ENCODE results near the gene CDK11A. TPM values are rescaled to one million over a fixed set of nuclear protein-coding genes. Genes with fewer than 3 reads are reported as not detected.
"Not testable (repeated sequence)": the region's sequence is repeated elsewhere in the genome, so short reads cannot be mapped to it uniquely, and the experiment has no call there.

CDK11A gene
- total and polyA plus RNA-seq, 12 donors, result 11.6 to 88.3 (median 15.3) TPM

DNA sequence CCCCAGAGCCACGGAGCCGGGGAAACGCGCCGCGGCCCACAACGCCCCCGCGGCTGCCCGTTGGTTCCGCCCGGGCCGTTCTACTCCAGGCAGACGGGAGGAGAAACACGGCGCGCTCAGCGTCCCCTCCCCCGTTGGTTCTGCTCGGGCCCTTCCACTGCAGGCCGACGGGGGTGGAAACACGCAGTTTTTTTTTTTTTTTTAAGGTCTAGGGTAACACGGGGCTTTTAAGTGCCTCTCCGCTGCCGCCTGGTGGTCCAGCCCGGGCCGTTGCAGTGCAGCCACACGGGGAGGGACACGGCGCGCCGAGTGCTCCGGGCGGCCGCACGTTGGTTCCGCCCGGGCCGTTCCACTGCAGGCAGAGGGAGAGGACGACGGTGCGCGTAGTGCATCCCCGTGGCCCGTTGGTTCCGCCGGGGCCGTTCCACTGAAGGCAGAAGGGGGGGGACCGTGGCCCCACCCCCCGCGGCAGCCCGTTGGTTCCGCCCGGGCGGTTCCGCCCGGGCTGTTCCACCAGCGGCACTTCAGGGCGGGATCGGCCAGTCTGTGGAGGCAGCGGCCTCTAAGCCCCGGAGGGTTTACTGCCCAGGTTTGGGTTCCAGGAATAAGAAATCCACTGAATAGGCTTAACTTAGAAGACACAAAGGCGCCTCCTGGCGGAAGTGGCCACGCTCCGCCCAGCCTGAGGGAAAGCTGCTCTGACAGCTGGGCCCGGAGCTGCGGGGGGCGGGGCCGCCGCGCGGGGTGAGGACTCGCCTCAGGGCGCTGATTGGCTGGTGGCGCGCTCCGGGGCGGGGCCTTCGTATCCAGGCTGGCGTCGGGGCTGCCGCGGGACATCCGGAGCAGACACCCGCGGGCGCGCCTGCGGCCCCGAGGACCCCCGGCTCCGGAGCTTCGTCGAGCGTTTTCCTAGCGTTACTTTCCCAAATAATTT lies 31.2 kb downstream of the CDK11A start, which contains the start of gene SLC35E2B:
TSS of gene SLC35E2B (minus strand) at position 82 of the 934 bp plus-strand sequence. CDS start 16,096 bp downstream, outside the sequence.
- H3K27me3 ChIP-seq; intact Hi-C loops (cut with DNase I); H3K9me3 ChIP-seq: not testable (repeated sequence)
- peaks cover 0 to 24% (median 0%) of the 10 kb centered on the region in 9 donors for H3K4me1 ChIP-seq
- peak within 1 kb of the TSS; percentile 32 to 82 (median 66) for H3K4me3 ChIP-seq
- peaks cover 0 to 18% (median 0%) of the 10 kb centered on the region in 9 donors for H3K36me3 ChIP-seq
- H3K27ac ChIP-seq, result peak within 1 kb of the TSS; percentile 87 to 99 (median 96)
- ATAC-seq (peak; percentile 90 to 96 (median 94)), DNase-seq (peak; percentile 94 to 96)
- 0% methylated on average over 11 to 32 of the region's 98 CpGs for WGBS, 2 donors
- TF ChIP-seq, protein P1, sequence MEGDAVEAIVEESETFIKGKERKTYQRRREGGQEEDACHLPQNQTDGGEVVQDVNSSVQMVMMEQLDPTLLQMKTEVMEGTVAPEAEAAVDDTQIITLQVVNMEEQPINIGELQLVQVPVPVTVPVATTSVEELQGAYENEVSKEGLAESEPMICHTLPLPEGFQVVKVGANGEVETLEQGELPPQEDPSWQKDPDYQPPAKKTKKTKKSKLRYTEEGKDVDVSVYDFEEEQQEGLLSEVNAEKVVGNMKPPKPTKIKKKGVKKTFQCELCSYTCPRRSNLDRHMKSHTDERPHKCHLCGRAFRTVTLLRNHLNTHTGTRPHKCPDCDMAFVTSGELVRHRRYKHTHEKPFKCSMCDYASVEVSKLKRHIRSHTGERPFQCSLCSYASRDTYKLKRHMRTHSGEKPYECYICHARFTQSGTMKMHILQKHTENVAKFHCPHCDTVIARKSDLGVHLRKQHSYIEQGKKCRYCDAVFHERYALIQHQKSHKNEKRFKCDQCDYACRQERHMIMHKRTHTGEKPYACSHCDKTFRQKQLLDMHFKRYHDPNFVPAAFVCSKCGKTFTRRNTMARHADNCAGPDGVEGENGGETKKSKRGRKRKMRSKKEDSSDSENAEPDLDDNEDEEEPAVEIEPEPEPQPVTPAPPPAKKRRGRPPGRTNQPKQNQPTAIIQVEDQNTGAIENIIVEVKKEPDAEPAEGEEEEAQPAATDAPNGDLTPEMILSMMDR (IDR thresholded peaks at IDR 0.05), result peak in 2 of 9 donors; percentile 13 to 23

DNA sequence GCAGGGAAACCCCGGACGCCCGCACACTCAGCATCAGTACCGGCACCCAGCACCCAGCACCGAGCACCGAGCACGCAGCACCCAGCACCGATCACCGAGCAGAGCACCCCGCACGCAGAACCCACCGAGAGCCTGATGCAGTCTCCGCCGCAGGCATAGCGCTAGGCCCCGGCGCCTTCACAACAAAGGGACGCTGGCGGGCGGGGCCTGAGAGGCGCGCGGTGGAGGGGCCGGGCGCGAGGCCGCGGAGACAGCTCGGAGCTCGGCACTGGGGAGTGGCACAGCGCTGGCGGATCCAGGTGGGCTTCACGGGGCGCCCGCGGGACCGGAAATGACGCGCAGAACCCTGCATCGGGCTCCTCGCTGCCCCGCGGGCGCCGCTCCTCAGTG lies 31.8 kb downstream of the CDK11A start:
- intact Hi-C loops (cut with DNase I); H3K27me3 ChIP-seq; H3K9me3 ChIP-seq: not testable (repeated sequence)
- Histone ChIP-seq H3K4me1 (peaks cover 0 to 26% (median 0%) of the 10 kb centered on the region in 9 donors), H3K36me3 (peaks cover 0 to 23% (median 0%) of the 10 kb centered on the region in 9 donors), H3K4me3 (peak overlapping the region; percentile 32 to 82 (median 66)), H3K27ac (peak overlapping the region; percentile 87 to 99 (median 96))
- ATAC-seq (peak; percentile 70 to 87 (median 74)), DNase-seq (peak; percentile 65 to 87)
- 0 to 1% methylated on average over 26 to 32 of the region's 45 CpGs for WGBS, 2 donors

DNA sequence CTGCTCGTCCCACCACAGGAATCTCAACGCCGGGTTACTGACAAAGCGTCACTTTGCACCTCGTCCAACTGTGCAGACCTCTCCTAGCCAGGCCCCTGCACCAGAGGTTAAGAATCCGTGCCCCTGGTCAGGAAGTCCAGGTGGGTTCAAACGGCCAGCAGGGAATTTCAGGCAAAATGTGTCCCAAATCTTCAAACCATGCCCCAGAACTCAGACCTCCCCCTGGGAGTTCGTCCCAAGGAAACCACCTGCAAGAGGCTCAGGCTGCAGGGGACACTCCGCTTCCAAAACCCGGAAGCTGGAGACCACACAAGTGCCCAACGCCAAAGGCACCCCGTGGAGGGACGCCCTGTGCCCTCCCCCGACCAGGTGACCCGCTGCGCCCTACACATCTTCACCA lies 32.7 kb downstream of the CDK11A start:
- H3K27ac ChIP-seq, result not testable (repeated sequence)

DNA sequence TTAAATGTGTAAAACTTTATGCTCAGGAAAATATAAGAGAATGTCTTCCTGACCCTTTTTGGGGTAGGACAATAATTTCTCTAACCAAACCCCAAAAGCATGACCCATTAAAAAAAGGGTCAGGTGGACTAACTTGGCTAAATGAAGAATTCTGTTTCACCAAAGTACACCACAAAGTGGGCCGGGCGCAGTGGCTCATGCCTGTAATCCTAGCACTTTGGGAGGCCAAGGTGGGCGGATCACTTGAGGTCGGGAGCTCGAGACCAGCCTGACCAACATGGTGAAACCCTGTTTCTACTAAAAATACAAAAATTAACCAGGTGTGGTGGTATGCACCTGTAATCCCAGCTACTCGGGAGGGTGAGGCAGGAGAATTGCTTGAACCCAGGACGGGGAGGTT lies 34.6 kb downstream of the CDK11A start:
- ATAC-seq; H3K27ac ChIP-seq; H3K4me3 ChIP-seq; DNase-seq; H3K27me3 ChIP-seq; H3K9me3 ChIP-seq; intact Hi-C loops (cut with DNase I): not testable (repeated sequence)
- peaks cover 0 to 39% (median 0%) of the 10 kb centered on the region in 9 donors for H3K36me3 ChIP-seq
- peaks cover 0 to 46% (median 3%) of the 10 kb centered on the region in 9 donors for H3K4me1 ChIP-seq
- WGBS, 2 donors, result 92 to 93% methylated on average over 5 to 7 of the region's 7 CpGs

More for the DNA sequence above, 32.7 kb downstream of the CDK11A start:
- H3K9me3 ChIP-seq; intact Hi-C loops (cut with DNase I); DNase-seq; H3K27me3 ChIP-seq; ATAC-seq: not testable (repeated sequence)
- WGBS, 2 donors, result 4 to 10% methylated on average over 3 of the region's 16 CpGs
- Histone ChIP-seq H3K36me3 (peaks cover 0 to 28% (median 0%) of the 10 kb centered on the region in 9 donors), H3K4me3 (peak overlapping the region in 4 of 10 donors; percentile 26 to 40 (median 38)), H3K4me1 (peaks cover 0 to 33% (median 3%) of the 10 kb centered on the region in 9 donors)

DNA sequence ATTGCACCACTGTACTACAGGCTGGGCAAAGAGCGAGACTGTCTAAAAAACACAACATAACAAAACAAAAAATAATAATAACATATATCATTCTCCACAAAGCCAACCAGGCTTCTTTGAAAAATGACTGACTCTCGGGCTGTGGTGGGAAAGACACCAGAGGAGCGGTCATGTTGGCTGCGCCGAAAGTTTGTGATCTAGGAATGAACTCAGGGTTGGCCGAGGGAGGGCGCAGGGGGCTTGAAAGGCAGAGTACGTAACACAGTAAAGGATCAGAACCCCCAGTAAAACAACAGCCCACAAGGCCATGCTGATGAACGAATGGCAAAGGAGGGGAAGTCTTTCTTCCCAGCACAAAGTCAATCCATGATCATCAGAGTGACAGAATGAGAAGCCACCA lies 36.3 kb downstream of the CDK11A start:
- 88 to 95% methylated on average over 9 of the region's 9 CpGs for WGBS, 2 donors

More for the DNA sequence above, 36.3 kb downstream of the CDK11A start:
- TF ChIP-seq, protein P1 (IDR thresholded peaks at IDR 0.05), result no peak
- Histone ChIP-seq H3K9me3 (no peaks in the 10 kb centered on the region), H3K4me1 (peaks cover 0 to 50% (median 5%) of the 10 kb centered on the region in 9 donors), H3K36me3 (peaks cover 0 to 56% (median 0%) of the 10 kb centered on the region in 9 donors), H3K27ac (no peak overlapping the region), H3K4me3 (no peak overlapping the region), H3K27me3 (no peaks in the 10 kb centered on the region)
- intact Hi-C loops (cut with DNase I), result no loop called here
- ATAC-seq, result no peak
- peak in 1 of 2 donors; percentile 2 for DNase-seq

Data from heart right ventricle (tissue), 16 donors.